ENCODE measurements around the gene DCLK1.

- no peak for TF ChIP-seq RAD21 (IDR thresholded peaks at IDR 0.05; ENCODE audit: low read depth)
- TF ChIP-seq CTCF (IDR thresholded peaks at IDR 0.05 in 2 of 3, conservative IDR thresholded peaks at IDR 0.05 in 1 of 3; ENCODE audit: borderline replicate concordance in 1 of 3, insufficient read depth in 1 of 3, low read depth in 2 of 3, low read length in 2 of 3): no peak
- no peak for TF ChIP-seq JUND (IDR thresholded peaks at IDR 0.05)
- TF ChIP-seq ZNF274 (IDR thresholded peaks at IDR 0.05; ENCODE audit: low read depth, low read length): no peak
- TF ChIP-seq POLR2A (IDR thresholded peaks at IDR 0.05; ENCODE audit: borderline replicate concordance, extremely low read depth, insufficient read depth, insufficient read length): no peak
- no peak for TF ChIP-seq YY1 (IDR thresholded peaks at IDR 0.05; ENCODE audit: extremely low read depth, insufficient replicate concordance, low read depth, low read length)
- TF ChIP-seq REST (IDR thresholded peaks at IDR 0.05; ENCODE audit: low read depth): no peak
- TF ChIP-seq EZH2phosphoT487 (IDR thresholded peaks at IDR 0.05; ENCODE audit: borderline replicate concordance): no peak
- no peak for TF ChIP-seq POLR2AphosphoS5 (IDR thresholded peaks at IDR 0.05; ENCODE audit: low read depth, low read length)
- TF ChIP-seq ELF1 (IDR thresholded peaks at IDR 0.05; ENCODE audit: borderline replicate concordance, low read depth): no peak
- TF ChIP-seq CEBPB (IDR thresholded peaks at IDR 0.05; ENCODE audit: low read depth): no peak
These were observed 23.7 kb downstream of the DCLK1 start for GRCh38 chr13:36107521-36107920.
